T-helper 1 cell (primary cell): ENCODE data around the gene MED13.
"Not testable (repeated sequence)": the region's sequence is repeated elsewhere in the genome, so short reads cannot be mapped to it uniquely, and the experiment has no call there.

Source experiments
- DNase-seq, 5 donors: peaks; one replicate each; pipeline ENCODE4 v3.0.0-alpha.2; 2012 to 2020

MED13 gene

GRCh38 chr17:61904094-61904710 lies 160.9 kb downstream of the MED13 start:
- peak in 4 of 5 donors; percentile 12 to 72 (median 19) for DNase-seq

GRCh38 chr17:61903251-61903650 lies 161.8 kb downstream of the MED13 start:
- no peak for DNase-seq

- no peak for DNase-seq
These were observed 167.4 kb downstream of the MED13 start for GRCh38 chr17:61897548-61898180.

GRCh38 chr17:61895391-61895790 lies 169.7 kb downstream of the MED13 start:
- no peak for DNase-seq

GRCh38 chr17:61894310-61894709 lies 170.8 kb downstream of the MED13 start:
- not testable (repeated sequence) for DNase-seq
